Keratinocyte (primary cell): ENCODE measurements around the gene SLC2A4RG.

Experiments
- CTCF ChIP-seq, 3 experiments: IDR thresholded peaks in 1 of 3; conservative IDR thresholded peaks in 1 of 3; optimal IDR thresholded peaks in 1 of 3; 2 replicates in 2 of 3; 3 replicates in 1 of 3; pipeline versions ENCODE3 to v1.5.1; 2011; ENCODE audit warnings: low read length in 3 of 3, mild to moderate bottlenecking in 3 of 3, moderate library complexity in 2 of 3, control low read depth in 1 of 3, inconsistent platforms in 1 of 3; ENCODE audit not compliant: insufficient read depth in 2 of 3; ENCODE audit errors: extremely low read depth in 1 of 3
- EZH2 ChIP-seq: IDR thresholded peaks from one replicate; pipeline ENCODE4 v1.6.1; 2012; ENCODE audit warnings: inconsistent platforms, mild to moderate bottlenecking, low read length, moderate library complexity

DNA sequence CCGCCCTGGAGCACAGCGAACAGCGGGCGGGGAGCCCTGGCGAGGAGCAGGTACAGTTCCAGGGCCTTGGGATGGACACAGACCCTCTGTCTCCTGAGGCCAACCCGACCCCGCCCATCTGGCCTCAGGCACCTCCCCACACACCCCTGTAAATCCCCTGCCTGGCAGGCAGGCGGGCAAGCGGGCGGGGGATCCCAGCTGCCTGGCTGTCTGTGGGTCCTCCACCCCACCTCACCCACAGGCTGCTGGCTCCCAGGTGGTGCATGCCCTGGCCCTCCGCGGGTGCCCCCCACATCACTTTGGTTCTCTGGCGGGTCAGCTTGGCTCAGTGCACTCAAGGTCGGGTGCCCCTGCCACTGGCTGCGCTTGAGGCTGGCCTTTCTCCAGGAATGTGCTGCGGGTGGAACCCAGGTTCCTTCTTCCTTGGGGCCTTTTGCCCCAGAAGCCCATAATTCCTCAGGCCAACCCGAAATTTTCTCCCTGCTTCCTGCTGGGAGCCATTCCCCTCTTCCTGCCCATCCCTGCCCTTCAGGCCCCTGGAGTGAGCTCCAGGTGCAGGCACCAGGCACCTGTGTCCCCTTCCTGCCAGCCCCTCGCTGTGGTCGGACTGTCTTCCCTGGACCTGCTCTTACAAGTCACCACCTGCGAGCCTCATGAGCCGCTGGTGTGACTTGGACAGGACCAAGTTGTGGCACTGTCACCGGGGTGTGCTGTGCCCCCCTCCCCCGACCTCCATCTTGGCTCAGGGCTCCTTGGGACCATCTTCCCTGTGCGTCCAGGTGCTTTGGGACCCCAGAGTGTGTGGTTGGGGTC, 48.5 kb upstream of the SLC2A4RG start:
- TF ChIP-seq CTCF (optimal IDR thresholded peaks at IDR 0.05 in 1 of 3, IDR thresholded peaks at IDR 0.05 in 1 of 3, conservative IDR thresholded peaks at IDR 0.05 in 1 of 3; ENCODE audit: extremely low read depth in 1 of 3, insufficient read depth in 2 of 3, low read length in 3 of 3) (no peak), EZH2 (no peak)
